GM12865 (cell line): ENCODE data around the gene SCAF4.

ENCODE experiments used
- DNase-seq: peaks from one replicate; pipeline ENCODE4 v3.0.0; 2010; ENCODE audit warnings: low read depth
- H3K4me3 ChIP-seq: 2 replicates; pipeline ENCODE4 v1.5.1; 2011; ENCODE audit warnings: mild to moderate bottlenecking, low read depth, low read length, control low read depth
- CTCF ChIP-seq: IDR thresholded peaks from 2 replicates; pipeline ENCODE4 v1.5.1; 2011; ENCODE audit warnings: low read length, control low read depth, low read depth, inconsistent platforms; ENCODE audit not compliant: insufficient read depth; ENCODE audit errors: missing control alignments

Gene SCAF4

GRCh38 chr21:31724552-31724951, 7.4 kb downstream of the SCAF4 start:
- no peak for DNase-seq
- TF ChIP-seq CTCF, result no peak
- no peak overlapping the region for H3K4me3 ChIP-seq

- TF ChIP-seq CTCF, result no peak
- no peak for DNase-seq
- no peak overlapping the region for H3K4me3 ChIP-seq
Measured at GRCh38 chr21:31721381-31721780, 10.5 kb downstream of the SCAF4 start.

GRCh38 chr21:31720739-31721138, 11.2 kb downstream of the SCAF4 start:
- H3K4me3 ChIP-seq, result no peak overlapping the region
- TF ChIP-seq CTCF, result no peak
- no peak for DNase-seq

GRCh38 chr21:31720330-31720729, 11.6 kb downstream of the SCAF4 start:
- no peak for TF ChIP-seq CTCF
- no peak for DNase-seq
- no peak overlapping the region for H3K4me3 ChIP-seq

GRCh38 chr21:31716106-31716505, 15.8 kb downstream of the SCAF4 start:
- TF ChIP-seq CTCF, result no peak
- no peak overlapping the region for H3K4me3 ChIP-seq
- no peak for DNase-seq

GRCh38 chr21:31714741-31715365, 17.1 kb downstream of the SCAF4 start:
- no peak for DNase-seq
- TF ChIP-seq CTCF, result no peak
- H3K4me3 ChIP-seq, result no peak overlapping the region
